SHP77 treated with DMSO at 0.1 percent for 48 hours (cell line): Measurements from ENCODE around the gene MDK.

ENCODE experiments used
- DNase-seq: peaks from one replicate; lab custom pipeline; 2025; lab: John Stamatoyannopoulos, UW

The MDK gene

DNA sequence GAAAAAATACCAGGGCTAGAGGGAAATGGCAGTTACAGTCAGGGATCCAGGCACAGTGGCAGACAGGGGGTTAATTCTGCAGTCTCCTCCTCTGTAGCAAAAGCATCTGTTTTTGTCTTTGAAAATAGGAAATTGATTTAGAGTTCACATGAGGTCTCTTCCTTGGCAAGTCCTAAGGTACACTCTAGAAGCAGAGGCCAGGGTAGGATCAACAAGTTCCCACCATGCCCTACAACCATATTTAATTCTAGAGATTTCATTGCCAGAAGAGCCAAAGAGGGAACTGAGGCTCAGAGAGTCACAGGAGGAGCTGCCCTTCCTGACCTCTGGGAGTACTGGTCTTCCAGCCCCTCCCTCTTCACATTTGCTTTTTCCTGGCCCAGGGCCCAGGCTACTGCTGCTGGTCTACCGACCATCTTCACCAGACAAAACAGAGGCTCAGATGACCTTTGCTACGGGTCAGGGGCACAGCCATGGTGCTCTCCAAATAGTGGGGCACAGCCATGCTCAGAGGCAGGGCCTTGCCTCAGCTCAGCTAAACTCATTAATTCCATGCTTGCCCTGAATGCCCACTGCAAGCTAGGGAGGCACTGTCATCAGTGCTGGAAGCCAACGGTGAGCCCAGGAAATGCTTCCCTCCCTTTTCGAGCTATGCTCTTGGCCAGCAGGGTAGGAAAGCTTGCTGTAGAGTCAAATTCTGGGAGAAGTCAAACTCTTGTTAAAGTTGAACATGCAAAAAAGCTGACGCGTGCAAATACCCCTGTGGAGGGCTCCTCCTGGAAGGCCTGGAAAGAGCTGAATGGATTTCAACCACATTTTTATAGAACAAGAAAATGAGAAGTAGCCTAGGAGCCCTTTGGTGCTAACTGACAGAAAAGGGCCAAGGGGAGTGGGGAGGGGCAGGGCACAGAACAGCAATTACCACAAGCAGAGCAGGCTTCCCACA, 21.8 kb downstream of the MDK start:
- no peak for DNase-seq

GRCh38 chr11:46404476-46405017, 23.1 kb downstream of the MDK start:
- DNase-seq = no peak

- DNase-seq = no peak
These were observed 26.2 kb downstream of the MDK start for GRCh38 chr11:46407635-46408034.

DNA sequence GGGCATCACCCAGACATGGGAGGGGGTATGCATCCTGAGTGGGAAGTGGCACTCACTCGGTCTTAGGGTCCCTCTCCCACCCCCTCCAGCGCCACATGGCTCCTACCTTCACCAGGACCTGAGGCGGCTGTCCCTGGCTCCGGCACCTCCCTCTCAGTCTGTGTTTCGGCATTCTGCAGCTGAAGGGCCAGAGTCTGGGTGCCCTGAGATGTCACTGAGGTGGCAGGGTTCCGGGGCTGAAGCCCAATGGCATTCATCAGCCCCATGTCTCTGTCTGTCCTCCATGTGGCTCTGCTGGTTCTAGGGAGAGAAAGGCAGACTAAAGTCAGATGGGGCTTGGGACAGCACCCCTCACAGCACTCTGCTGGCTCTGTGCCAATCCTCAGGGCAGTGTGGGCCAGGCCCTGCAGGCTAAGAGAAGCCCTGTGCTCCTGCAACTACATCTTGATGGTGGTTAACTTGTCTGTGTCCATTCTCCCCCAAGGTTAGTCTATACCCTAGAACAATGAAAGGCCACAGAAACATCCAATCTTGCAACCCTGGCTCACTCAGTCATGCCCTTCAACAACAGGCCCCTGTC, 27.0 kb downstream of the MDK start:
- no peak for DNase-seq

- no peak for DNase-seq
These were observed 28.6 kb downstream of the MDK start for GRCh38 chr11:46410021-46410420.

DNA sequence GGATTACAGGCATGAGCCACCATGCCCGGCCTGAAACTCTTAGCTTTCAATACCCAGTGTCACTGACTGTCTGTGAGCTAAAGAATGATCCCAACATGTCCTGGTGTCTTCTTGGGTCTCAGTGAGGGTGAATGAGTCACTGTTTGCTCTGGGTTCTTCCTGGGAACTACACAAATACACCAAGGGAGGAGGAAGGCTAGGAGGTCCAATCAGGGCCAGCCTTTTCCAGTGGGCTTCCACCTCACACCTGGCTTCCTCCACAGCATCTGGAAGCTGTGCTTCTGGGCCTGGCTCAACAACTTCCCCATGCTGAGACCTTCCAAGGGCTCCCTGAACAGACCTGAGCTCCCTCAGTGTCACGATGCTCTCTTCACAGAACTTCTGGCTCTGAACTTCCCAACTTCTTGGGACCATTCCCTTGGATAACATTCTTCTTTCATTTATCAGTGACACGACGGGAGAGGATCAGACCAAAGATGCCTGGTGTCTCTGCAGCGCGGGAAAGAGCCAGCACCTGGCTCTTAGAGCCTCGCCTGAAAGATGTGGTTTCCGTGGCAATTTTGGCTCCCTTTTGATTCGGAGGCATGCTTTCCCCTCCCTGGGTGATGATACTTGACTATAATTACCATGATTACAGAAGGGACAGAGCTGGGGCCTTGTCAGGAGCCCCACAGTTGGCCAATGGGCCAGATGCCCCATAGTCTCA, 32.4 kb downstream of the MDK start:
- no peak for DNase-seq

DNA sequence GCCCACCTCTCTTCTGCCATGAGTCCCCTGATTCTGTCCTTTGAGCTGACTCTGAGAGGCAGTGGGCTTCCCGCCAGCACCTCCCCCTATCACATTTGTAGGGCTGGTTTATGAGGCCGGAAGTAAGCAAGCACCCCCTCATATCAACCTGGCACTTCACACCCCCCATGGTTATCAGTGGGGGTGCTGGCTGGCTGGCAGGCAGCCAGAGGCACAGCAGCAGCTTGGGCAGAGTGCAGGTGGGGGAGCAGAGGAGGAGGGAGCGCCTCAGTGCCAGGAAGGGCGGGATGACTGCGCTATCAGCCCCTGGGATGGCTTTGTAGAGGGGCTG, 33.0 kb downstream of the MDK start:
- DNase-seq = no peak

DNA sequence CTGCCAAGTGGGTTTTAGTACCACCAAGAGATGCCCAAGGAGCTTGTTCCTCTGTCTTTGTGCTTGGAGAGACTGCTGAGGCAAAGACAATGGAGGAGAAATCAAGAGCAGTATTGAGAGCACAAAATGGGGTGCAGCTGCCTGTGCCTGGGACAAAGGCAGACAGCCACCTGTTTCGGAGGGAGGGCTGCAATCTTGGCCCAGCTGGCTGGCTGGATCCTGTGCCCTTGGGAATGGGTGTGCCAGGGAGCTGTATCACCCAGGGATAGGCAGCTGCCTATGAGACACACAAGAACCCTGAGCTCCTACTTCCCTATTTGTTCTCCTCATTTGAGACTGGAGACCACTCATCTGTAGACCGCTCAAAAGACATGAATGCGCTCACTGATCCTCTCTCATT, 33.4 kb downstream of the MDK start:
- no peak for DNase-seq

GRCh38 chr11:46417711-46418110, 36.2 kb downstream of the MDK start:
- no peak for DNase-seq

GRCh38 chr11:46418751-46419150, 37.3 kb downstream of the MDK start:
- DNase-seq = no peak

DNA sequence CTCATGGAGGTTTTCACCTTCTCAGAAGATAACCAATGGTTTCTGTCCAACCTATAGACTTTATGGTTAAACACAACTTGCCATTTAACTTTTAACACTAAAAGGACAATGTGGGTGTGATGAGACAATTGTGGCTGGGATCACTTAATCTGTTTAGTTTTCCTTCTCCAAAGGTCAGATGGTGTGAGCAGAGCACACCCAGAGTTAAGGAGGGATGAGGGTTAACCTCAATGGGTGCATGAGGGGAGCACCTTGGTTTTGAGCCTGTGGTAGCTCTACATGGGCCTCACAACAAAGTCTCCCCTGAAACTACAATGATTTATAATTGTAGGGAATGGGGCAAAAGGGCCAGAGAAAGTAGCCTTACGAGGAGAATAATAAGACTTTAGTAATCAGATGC, 39.0 kb downstream of the MDK start:
- DNase-seq = no peak

- DNase-seq = no peak
These were observed 39.9 kb downstream of the MDK start for GRCh38 chr11:46421257-46421880.

DNA sequence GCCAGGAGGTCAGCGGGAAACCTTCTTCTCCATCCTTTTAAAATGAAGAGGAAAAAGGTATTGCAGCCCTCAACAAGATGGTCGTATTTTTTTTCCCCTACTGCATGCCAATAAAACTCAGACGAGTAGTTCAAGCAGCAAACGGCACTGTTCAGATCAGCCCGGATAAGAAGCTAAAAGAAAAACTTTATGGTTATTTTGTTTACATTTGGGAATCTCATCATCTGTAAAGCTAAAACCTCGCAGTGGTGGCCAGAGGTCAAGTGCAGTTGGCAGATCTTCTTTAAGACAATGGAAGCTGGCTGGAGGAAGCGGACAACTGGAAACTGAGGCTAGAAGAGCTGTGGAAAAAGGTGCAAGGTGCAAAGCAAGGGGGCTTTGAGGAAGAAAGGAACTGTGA, 41.1 kb downstream of the MDK start:
- no peak for DNase-seq

DNA sequence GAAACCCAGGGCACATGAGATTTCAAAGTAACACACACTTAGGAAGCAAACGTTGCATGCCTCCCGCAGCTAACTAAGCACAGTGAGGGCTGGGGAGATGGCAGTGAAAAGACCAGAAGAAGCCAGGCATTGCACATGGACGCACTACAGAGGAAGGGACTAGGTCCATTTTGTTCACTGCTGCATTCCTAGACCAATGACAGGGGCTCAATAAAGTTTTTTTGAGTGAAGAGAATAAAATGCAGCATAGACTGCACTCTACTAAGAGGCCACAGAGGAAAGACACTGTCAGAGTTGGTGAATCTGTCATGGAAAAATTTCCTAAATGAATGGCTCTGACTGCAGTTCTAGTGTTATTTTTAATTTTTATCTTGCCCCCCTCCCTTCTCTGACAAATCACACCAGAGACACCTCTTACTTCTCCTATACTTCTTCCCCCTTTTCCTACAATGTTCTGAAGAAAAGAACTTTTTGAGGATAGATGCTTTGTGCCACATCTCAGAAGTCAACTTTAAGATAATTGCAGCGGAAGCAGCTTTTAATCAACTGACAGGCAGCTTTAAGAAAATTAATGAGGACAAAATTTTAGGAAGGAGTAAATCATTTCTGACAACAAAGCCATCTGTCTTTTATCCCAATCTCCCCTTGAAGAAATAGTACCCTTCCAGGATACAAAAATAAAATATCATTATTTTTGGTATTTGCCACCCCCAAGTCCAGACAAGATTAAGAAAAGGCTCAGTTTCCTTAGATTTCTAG, 44.9 kb downstream of the MDK start:
- DNase-seq = no peak

GRCh38 chr11:46427364-46427763, 45.9 kb downstream of the MDK start:
- DNase-seq = no peak

DNA sequence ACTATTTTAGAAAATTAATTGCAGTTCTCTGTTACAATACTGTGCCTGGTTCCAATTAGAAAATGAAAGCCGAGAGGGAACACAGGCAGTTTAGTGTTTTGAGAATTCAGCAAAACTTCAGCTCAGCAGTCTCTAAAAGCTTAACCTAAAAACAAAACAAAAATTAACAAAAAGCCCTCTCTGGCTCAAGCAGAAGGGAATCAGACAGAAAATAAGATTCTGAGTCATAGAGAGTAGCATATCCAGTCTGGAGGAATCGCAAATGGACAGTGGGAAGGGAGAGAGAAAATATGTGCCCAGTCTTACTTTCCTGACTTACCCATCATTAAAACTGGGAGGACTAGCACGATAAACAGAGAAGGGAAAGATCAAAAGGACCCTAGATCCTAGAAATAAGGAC, 48.2 kb downstream of the MDK start:
- no peak for DNase-seq

DNA sequence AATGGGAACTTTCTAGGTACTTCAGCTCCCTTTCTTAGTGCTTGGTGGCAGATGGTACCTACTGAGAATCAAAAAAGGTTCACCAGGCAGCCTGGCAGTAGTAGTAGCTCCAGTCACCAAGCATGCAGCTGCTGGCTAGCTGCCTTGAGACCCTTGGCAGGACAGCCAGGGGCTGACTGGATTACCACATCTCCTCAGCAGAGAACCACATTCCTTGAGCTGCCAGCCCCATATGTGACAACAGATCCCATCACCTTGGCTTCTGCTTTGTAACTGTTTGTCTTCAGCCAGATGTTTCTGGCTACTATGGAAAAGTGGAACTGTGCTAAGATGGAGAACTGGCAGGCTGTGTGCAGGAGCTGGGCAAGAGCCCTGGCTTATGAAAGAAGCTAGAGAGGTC, 49.7 kb downstream of the MDK start:
- DNase-seq = no peak
